ENCODE measurements around the gene EXOC3L4.
"Not testable (repeated sequence)": the region's sequence is repeated elsewhere in the genome, so short reads cannot be mapped to it uniquely, and the experiment has no call there.

EXOC3L4 gene

GRCh38 chr14:103094406-103095209, at the start of gene EXOC3L4:
Gene EXOC3L4, plus strand, starts transcription at chr14:103094725. Its CDS starts 5,495 bp downstream, at chr14:103100220.
- DNase-seq = peak; percentile 80

GRCh38 chr14:103045371-103045869, 49.1 kb upstream of the EXOC3L4 start:
- DNase-seq = no peak

GRCh38 chr14:103047453-103047852, 47.1 kb upstream of the EXOC3L4 start:
- DNase-seq = not testable (repeated sequence)

GRCh38 chr14:103050935-103051334, 43.6 kb upstream of the EXOC3L4 start:
- DNase-seq = no peak

GRCh38 chr14:103052407-103052806, 42.1 kb upstream of the EXOC3L4 start:
- DNase-seq = peak; percentile 88

- no peak for DNase-seq
These were observed 38.8 kb upstream of the EXOC3L4 start for GRCh38 chr14:103055695-103056094.

- DNase-seq = no peak
These were observed 38.0 kb upstream of the EXOC3L4 start for GRCh38 chr14:103056322-103057027.

- DNase-seq = peak; percentile 36
These were observed 37.5 kb upstream of the EXOC3L4 start for GRCh38 chr14:103057028-103057371.

GRCh38 chr14:103057372-103058163, 37.0 kb upstream of the EXOC3L4 start, which contains the start of gene CDC42BPB:
Gene CDC42BPB, minus strand, starts transcription at chr14:103057549. Its CDS starts 376 bp downstream, at chr14:103057173.
- DNase-seq = peak; percentile 93

GRCh38 chr14:103058164-103059055, 36.1 kb upstream of the EXOC3L4 start:
- DNase-seq = no peak

- no peak for DNase-seq
These were observed 35.0 kb upstream of the EXOC3L4 start for GRCh38 chr14:103059556-103059955.

- DNase-seq = no peak
These were observed 33.0 kb upstream of the EXOC3L4 start for GRCh38 chr14:103061482-103061976.

- no peak for DNase-seq
These were observed 30.1 kb upstream of the EXOC3L4 start for GRCh38 chr14:103064436-103064835.

GRCh38 chr14:103064978-103065377, 29.5 kb upstream of the EXOC3L4 start:
- DNase-seq = no peak

- DNase-seq = no peak
These were observed 28.7 kb upstream of the EXOC3L4 start for GRCh38 chr14:103065861-103066260.

GRCh38 chr14:103066399-103066798, 28.1 kb upstream of the EXOC3L4 start:
- DNase-seq = no peak

GRCh38 chr14:103067231-103067954, 27.1 kb upstream of the EXOC3L4 start:
- peak; percentile 74 for DNase-seq

GRCh38 chr14:103068351-103069073, 26.0 kb upstream of the EXOC3L4 start:
- no peak for DNase-seq

- DNase-seq = no peak
These were observed 24.2 kb upstream of the EXOC3L4 start for GRCh38 chr14:103070263-103070885.
